DOHH2 (cell line): ENCODE measurements around the gene UBL3.

Experiments used
- EZH2phosphoT487 ChIP-seq: fragments of 200-600 bp; sonication (generic); IDR thresholded peaks from 2 replicates; pipeline ENCODE4 v1.6.1; 2017; ENCODE audit warnings: borderline replicate concordance, mild to moderate bottlenecking, antibody characterized with exemption, low read length, moderate library complexity, mixed read lengths
- TF ChIP-seq, protein P1 (sequence below): fragments of 200-600 bp; sonication (generic); IDR thresholded peaks from one replicate; pipeline ENCODE4 v1.5.1; 2014; ENCODE audit warnings: antibody characterized with exemption, mild to moderate bottlenecking, low read depth, low read length; ENCODE audit not compliant: poor library complexity, severe bottlenecking

DNA sequence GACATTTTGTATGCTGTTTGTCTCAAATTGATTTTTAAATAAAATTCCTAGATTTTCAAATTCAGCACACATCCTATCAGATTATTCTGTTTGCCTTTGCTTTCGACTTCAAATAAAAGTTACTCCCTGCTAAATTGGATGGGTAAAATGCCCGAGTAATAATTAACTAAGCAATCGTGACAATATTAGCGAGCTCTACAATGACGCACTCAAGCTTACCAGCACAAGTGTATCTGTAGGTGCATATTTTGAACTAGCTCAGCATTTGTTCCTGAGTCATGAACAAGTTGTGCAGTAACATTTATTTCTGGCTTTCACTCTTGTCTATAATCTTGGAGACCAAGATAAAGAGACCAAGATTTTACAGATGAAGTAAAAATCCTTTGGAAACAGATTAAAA is 113.4 kb downstream of the UBL3 start:
- no peak for TF ChIP-seq EZH2phosphoT487
- TF ChIP-seq, protein P1, sequence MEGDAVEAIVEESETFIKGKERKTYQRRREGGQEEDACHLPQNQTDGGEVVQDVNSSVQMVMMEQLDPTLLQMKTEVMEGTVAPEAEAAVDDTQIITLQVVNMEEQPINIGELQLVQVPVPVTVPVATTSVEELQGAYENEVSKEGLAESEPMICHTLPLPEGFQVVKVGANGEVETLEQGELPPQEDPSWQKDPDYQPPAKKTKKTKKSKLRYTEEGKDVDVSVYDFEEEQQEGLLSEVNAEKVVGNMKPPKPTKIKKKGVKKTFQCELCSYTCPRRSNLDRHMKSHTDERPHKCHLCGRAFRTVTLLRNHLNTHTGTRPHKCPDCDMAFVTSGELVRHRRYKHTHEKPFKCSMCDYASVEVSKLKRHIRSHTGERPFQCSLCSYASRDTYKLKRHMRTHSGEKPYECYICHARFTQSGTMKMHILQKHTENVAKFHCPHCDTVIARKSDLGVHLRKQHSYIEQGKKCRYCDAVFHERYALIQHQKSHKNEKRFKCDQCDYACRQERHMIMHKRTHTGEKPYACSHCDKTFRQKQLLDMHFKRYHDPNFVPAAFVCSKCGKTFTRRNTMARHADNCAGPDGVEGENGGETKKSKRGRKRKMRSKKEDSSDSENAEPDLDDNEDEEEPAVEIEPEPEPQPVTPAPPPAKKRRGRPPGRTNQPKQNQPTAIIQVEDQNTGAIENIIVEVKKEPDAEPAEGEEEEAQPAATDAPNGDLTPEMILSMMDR: no peak
